GM12872 (cell line): ENCODE measurements around the gene SPINK5.

Experiments used
- TF ChIP-seq, protein P1 (sequence below): IDR thresholded peaks from 3 replicates; pipeline ENCODE4 v1.5.1; 2011; ENCODE audit warnings: low read depth, mild to moderate bottlenecking, low read length, moderate library complexity; ENCODE audit not compliant: insufficient read depth

SPINK5 gene

GRCh38 chr5:148063861-148064260 is at the start of gene SPINK5:
SPINK5 (plus strand) TSS chr5:148063980; CDS start chr5:148064045, 65 bp downstream.
- TF ChIP-seq, protein P1, sequence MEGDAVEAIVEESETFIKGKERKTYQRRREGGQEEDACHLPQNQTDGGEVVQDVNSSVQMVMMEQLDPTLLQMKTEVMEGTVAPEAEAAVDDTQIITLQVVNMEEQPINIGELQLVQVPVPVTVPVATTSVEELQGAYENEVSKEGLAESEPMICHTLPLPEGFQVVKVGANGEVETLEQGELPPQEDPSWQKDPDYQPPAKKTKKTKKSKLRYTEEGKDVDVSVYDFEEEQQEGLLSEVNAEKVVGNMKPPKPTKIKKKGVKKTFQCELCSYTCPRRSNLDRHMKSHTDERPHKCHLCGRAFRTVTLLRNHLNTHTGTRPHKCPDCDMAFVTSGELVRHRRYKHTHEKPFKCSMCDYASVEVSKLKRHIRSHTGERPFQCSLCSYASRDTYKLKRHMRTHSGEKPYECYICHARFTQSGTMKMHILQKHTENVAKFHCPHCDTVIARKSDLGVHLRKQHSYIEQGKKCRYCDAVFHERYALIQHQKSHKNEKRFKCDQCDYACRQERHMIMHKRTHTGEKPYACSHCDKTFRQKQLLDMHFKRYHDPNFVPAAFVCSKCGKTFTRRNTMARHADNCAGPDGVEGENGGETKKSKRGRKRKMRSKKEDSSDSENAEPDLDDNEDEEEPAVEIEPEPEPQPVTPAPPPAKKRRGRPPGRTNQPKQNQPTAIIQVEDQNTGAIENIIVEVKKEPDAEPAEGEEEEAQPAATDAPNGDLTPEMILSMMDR = no peak

- TF ChIP-seq, protein P1 = no peak
Observed at GRCh38 chr5:148014276-148014675, 49.5 kb upstream of the SPINK5 start.

DNA sequence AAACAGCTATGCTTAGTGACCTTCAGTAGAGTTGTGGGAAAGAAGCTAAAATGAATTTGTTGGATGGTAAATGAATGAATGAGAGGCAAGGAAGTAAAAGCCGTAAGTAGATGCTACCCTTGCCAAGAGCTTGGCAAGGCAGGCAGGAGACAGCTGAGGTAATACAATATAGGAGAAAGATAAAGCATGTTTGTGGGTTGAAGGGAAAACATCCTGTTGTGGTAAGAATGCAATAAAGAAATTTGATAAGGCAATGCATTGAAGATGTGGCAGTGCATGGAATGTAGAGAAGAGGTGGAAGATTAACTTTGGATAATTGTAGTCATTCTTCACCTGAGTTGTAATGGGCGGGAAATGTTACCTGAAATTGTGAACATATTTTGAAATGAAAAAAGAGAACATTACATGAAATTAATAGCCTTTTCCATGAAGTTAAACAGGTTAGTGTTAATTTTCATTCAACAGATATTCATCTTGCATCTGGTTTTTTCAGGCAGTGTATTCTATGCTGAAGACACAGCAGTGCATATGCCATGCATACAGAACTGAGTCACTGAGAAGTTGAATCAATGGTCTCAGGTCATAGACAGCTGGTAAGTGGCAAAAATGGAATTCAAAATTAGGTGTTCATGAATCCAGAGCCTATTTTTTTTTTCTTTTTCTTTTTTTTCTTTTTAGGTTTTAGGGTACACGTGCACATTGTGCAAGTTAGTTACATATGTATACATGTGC is 43.4 kb upstream of the SPINK5 start:
- TF ChIP-seq, protein P1 = no peak

- TF ChIP-seq, protein P1 = no peak
Observed at GRCh38 chr5:148027505-148027904, 36.3 kb upstream of the SPINK5 start.

DNA sequence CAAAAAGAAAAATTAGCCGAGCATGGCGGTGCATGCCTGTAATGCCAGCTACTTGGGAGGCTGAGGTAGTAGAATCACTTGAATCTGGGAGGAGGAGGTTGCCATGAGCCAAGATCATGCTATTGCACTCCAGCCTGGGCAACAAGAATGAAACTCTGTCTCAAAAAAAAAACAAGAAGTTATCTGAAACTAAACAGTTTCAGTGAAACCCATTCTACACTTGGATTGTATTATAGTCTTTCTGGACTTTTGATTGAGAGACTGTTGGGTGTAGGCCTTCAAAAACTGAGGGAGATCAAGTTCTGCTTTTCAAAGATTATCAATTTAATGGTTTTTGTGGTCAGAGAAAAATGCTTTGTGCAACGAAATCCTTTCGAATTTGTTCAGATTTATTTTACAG is 34.6 kb upstream of the SPINK5 start:
- TF ChIP-seq, protein P1 = no peak

DNA sequence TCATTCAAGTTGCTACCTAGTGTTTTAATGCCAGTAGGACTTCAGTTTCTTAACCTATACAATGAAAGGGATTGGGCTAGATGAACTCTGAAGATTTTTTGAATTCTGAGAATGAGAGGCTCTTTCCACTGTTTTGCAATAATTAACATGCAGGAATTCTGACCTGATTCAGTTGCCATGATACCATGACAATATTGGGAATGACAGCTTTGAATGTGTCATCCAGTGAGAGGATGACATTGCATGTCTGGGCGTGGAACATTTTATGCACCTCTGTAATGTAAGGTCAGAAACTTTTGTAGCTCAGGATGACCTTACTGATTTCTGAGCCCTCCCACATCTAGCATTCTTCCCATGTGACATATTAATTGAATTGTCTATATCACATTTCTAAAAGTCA is 30.6 kb upstream of the SPINK5 start:
- TF ChIP-seq, protein P1 = no peak

DNA sequence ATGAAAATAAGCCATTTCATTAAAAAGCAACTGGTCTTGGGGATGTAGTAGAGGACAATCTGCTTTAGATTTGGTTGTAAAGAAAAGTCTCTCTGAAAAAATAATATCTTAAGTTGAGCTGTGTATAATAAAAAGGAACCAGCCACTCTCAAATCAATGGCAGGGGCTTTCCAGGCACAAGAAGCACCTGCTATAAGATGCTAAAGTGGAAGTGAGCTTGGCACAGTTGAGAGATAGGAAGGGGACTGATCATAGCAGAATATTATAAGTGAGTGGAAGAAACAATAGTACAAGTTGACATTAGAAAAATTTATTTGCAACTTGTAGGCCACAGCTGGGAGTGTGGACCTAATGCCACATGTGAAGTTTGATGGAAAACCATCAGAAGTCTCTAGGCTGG is 28.1 kb upstream of the SPINK5 start:
- TF ChIP-seq, protein P1 = no peak
